GM21423 (cell line): Measurements from ENCODE around the gene SOSTDC1.
"Not testable (repeated sequence)": the region's sequence is repeated elsewhere in the genome, so short reads cannot be mapped to it uniquely, and the experiment has no call there.

Experiments used
- ATAC-seq: cut with Tn5 transposase; IDR thresholded peaks from one replicate; pipeline ENCODE4 v1.9.1; 2021; ENCODE audit warnings: mild to moderate bottlenecking, moderate library complexity; ENCODE audit not compliant: unreplicated experiment

Gene SOSTDC1

GRCh38 chr7:16463520-16463919 lies 2.0 kb downstream of the SOSTDC1 start:
- ATAC-seq = no peak

- no peak for ATAC-seq
Observed at GRCh38 chr7:16462431-16462889, 3.1 kb downstream of the SOSTDC1 start.

- ATAC-seq = no peak
Observed at GRCh38 chr7:16460789-16461493, 4.6 kb downstream of the SOSTDC1 start.

GRCh38 chr7:16456303-16456702 lies 9.2 kb downstream of the SOSTDC1 start:
- not testable (repeated sequence) for ATAC-seq

- ATAC-seq = no peak
Observed at GRCh38 chr7:16455591-16455990, 9.9 kb downstream of the SOSTDC1 start.

GRCh38 chr7:16450366-16450765 lies 15.2 kb downstream of the SOSTDC1 start:
- ATAC-seq = no peak

GRCh38 chr7:16447876-16448275 lies 17.7 kb downstream of the SOSTDC1 start:
- ATAC-seq = no peak

- ATAC-seq = no peak
Observed at GRCh38 chr7:16446508-16446907, 19.0 kb downstream of the SOSTDC1 start.

- ATAC-seq = not testable (repeated sequence)
Observed at GRCh38 chr7:16443871-16444270, 21.7 kb downstream of the SOSTDC1 start.

GRCh38 chr7:16438988-16439387 lies 26.6 kb downstream of the SOSTDC1 start:
- no peak for ATAC-seq

GRCh38 chr7:16436306-16436705 lies 29.2 kb downstream of the SOSTDC1 start:
- ATAC-seq = no peak

- ATAC-seq = no peak
Observed at GRCh38 chr7:16433568-16434122, 31.9 kb downstream of the SOSTDC1 start.

GRCh38 chr7:16432425-16432731 lies 33.2 kb downstream of the SOSTDC1 start:
- no peak for ATAC-seq

GRCh38 chr7:16431646-16432424 lies 33.7 kb downstream of the SOSTDC1 start:
- peak; percentile 61 for ATAC-seq

GRCh38 chr7:16430133-16430532 lies 35.4 kb downstream of the SOSTDC1 start:
- ATAC-seq = no peak

- no peak for ATAC-seq
Observed at GRCh38 chr7:16428672-16429071, 36.9 kb downstream of the SOSTDC1 start.

GRCh38 chr7:16428182-16428581 lies 37.4 kb downstream of the SOSTDC1 start:
- ATAC-seq = no peak

- no peak for ATAC-seq
Observed at GRCh38 chr7:16423761-16424160, 41.8 kb downstream of the SOSTDC1 start.

- ATAC-seq = no peak
Observed at GRCh38 chr7:16422917-16423316, 42.6 kb downstream of the SOSTDC1 start.

GRCh38 chr7:16422103-16422435 lies 43.5 kb downstream of the SOSTDC1 start:
- no peak for ATAC-seq

GRCh38 chr7:16421333-16422102 lies 44.0 kb downstream of the SOSTDC1 start, which contains the start of gene CRPPA:
CRPPA (minus strand) TSS chr7:16421538; CDS start chr7:16421322, 216 bp downstream.
- peak; percentile 34 for ATAC-seq
